Mesenchymal stem cell (in vitro differentiated cells and primary cell): ENCODE data around the gene PTGS1.

ENCODE experiments used
- DNase-seq: peaks from one replicate; pipeline ENCODE4 v3.0.0-alpha.2; 2013
- H2AFZ ChIP-seq: one replicate; pipeline ENCODE4 v1.6.1; 2013; ENCODE audit warnings: low read depth, mild to moderate bottlenecking, control low read depth, inconsistent platforms, low read length, moderate library complexity
- H2AK5ac ChIP-seq: 2 replicates; pipeline ENCODE4 v1.6.1; 2013; ENCODE audit warnings: low read length, moderate library complexity, mild to moderate bottlenecking, inconsistent platforms; ENCODE audit not compliant: severe bottlenecking
- H2BK120ac ChIP-seq: one replicate; pipeline ENCODE4 v1.6.1; 2013; ENCODE audit warnings: low read depth, mild to moderate bottlenecking, inconsistent platforms, low read length, moderate library complexity
- H2BK12ac ChIP-seq, 2 experiments: one replicate each; pipeline ENCODE4 v1.6.1; 2013; ENCODE audit warnings: inconsistent platforms in 2 of 2, low read length in 2 of 2, mild to moderate bottlenecking in 2 of 2, moderate library complexity in 2 of 2, control low read depth in 1 of 2
- H2BK15ac ChIP-seq: one replicate; pipeline ENCODE4 v1.6.1; 2013; ENCODE audit warnings: mild to moderate bottlenecking, low read depth, inconsistent platforms; ENCODE audit not compliant: poor library complexity, severe bottlenecking
- H2BK5ac ChIP-seq: 2 replicates; pipeline ENCODE4 v1.6.1; 2013; ENCODE audit warnings: low read depth, mild to moderate bottlenecking, low read length, control low read depth, inconsistent platforms; ENCODE audit not compliant: poor library complexity, severe bottlenecking
- H3K14ac ChIP-seq, 2 experiments: one replicate each; pipeline ENCODE4 v1.6.1; 2013; ENCODE audit warnings: inconsistent platforms in 2 of 2, low read length in 2 of 2, control low read depth in 1 of 2, mild to moderate bottlenecking in 1 of 2, moderate library complexity in 1 of 2
- H3K18ac ChIP-seq, 2 experiments: one replicate each; pipeline ENCODE4 v1.6.1; 2013; ENCODE audit warnings: inconsistent platforms in 2 of 2, low read length in 2 of 2, control low read depth in 1 of 2, low read depth in 1 of 2, mild to moderate bottlenecking in 1 of 2
- H3K23ac ChIP-seq, 2 experiments: one replicate each; pipeline ENCODE4 v1.6.1; 2013; ENCODE audit warnings: inconsistent platforms in 2 of 2, low read length in 2 of 2, mild to moderate bottlenecking in 2 of 2, moderate library complexity in 2 of 2, control low read depth in 1 of 2
- H3K27ac ChIP-seq: 2 replicates; pipeline ENCODE4 v1.5.1; 2013; ENCODE audit warnings: mild to moderate bottlenecking, moderate library complexity, low read length, control low read depth, inconsistent platforms; ENCODE audit not compliant: poor library complexity, severe bottlenecking
- H3K27me3 ChIP-seq, 2 experiments: 2 replicates each; pipeline versions ENCODE4 v1.6.1 to v1.7.0; 2013; ENCODE audit warnings: low read length in 2 of 2, mild to moderate bottlenecking in 2 of 2, moderate library complexity in 2 of 2, control low read depth in 1 of 2, inconsistent platforms in 1 of 2; ENCODE audit not compliant: control insufficient read depth in 1 of 2, insufficient read depth in 1 of 2
- H3K36me3 ChIP-seq, 2 experiments: 2 replicates each; pipeline versions ENCODE4 v1.6.1 to v1.7.0; 2013; ENCODE audit warnings: low read length in 2 of 2, control low read depth in 1 of 2, inconsistent platforms in 1 of 2, low read depth in 1 of 2, mild to moderate bottlenecking in 1 of 2; ENCODE audit not compliant: insufficient read depth in 2 of 2, control insufficient read depth in 1 of 2
- H3K4ac ChIP-seq, 2 experiments: one replicate each; pipeline ENCODE4 v1.6.1; 2013; ENCODE audit warnings: inconsistent platforms in 2 of 2, low read length in 2 of 2, mild to moderate bottlenecking in 2 of 2, moderate library complexity in 2 of 2, control low read depth in 1 of 2, low read depth in 1 of 2
- H3K4me1 ChIP-seq: 2 replicates; pipeline ENCODE4 v1.6.1; 2013; ENCODE audit warnings: low read depth, low read length, control low read depth; ENCODE audit not compliant: control insufficient read depth, insufficient read depth
- H3K4me2 ChIP-seq: 2 replicates; pipeline ENCODE4 v1.6.1; 2013; ENCODE audit warnings: low read length, mild to moderate bottlenecking, inconsistent platforms; ENCODE audit not compliant: poor library complexity, severe bottlenecking
- H3K4me3 ChIP-seq, 2 experiments: 2 replicates each; pipeline versions ENCODE4 v1.5.1 to v1.7.0; 2013; ENCODE audit warnings: low read length in 2 of 2, mild to moderate bottlenecking in 2 of 2, control low read depth in 1 of 2, low read depth in 1 of 2; ENCODE audit not compliant: insufficient read depth in 1 of 2
- H3K79me1 ChIP-seq: replicated peaks from 2 replicates; pipeline ENCODE4 v1.6.1; 2013; ENCODE audit warnings: mild to moderate bottlenecking, control low read depth, low read length, inconsistent platforms; ENCODE audit not compliant: poor library complexity, severe bottlenecking
- H3K9ac ChIP-seq: 2 replicates; pipeline ENCODE4 v1.7.0; 2013; ENCODE audit warnings: mild to moderate bottlenecking, low read length, moderate library complexity
- H3K9me3 ChIP-seq: 2 replicates; pipeline ENCODE4 v1.7.0; 2013; ENCODE audit warnings: mild to moderate bottlenecking, low read length; ENCODE audit not compliant: control insufficient read depth
- H4K8ac ChIP-seq: one replicate; pipeline ENCODE4 v1.6.1; 2013; ENCODE audit warnings: inconsistent platforms, mild to moderate bottlenecking, low read length, moderate library complexity
- H4K91ac ChIP-seq: one replicate; pipeline ENCODE4 v1.6.1; 2013; ENCODE audit warnings: mild to moderate bottlenecking, low read length, inconsistent platforms
- WGBS: methylation state at CpG from one replicate; pipeline ENCODE4 v1.1.7; 2013; ENCODE audit warnings: mixed read lengths; 5-methylcytosine and 5-hydroxymethylcytosine counted together

The PTGS1 gene

GRCh38 chr9:122346478-122347347 is 24.1 kb upstream of the PTGS1 start:
- Histone ChIP-seq H3K36me3 (no peaks in the 10 kb centered on the region), H2BK15ac (no peak overlapping the region), H4K8ac (peak overlapping the region; percentile 21), H3K27ac (no peak overlapping the region), H3K18ac (peak overlapping the region; percentile 23 to 93), H3K27me3 (peaks cover 4 to 7% of the 10 kb centered on the region in 2 experiments), H2AFZ (peak overlapping the region; percentile 80), H2BK5ac (no peak overlapping the region), H3K9ac (peak overlapping the region; percentile 81), H2AK5ac (no peak overlapping the region), H3K4me2 (peak overlapping the region; percentile 88), H3K23ac (no peak overlapping the region), H3K4ac (peak overlapping the region; percentile 1 to 57), H3K4me1 (peaks cover 6% of the 10 kb centered on the region), H3K9me3 (no peaks in the 10 kb centered on the region), H3K4me3 (peak overlapping the region; percentile 59 to 76), H3K14ac (peak overlapping the region in 1 of 2 experiments; percentile 64), H2BK12ac (peak overlapping the region; percentile 2 to 19), H4K91ac (no peak overlapping the region), H2BK120ac (peak overlapping the region; percentile 27), H3K79me1 (no peaks in the 10 kb centered on the region)
- DNase-seq = peak; percentile 30
- 2% methylated on average over 72 of the region's 90 CpGs for WGBS

- no peak overlapping the region for H3K27ac ChIP-seq
- peak overlapping the region; percentile 7 for H2AFZ ChIP-seq
- peak overlapping the region; percentile 88 for H3K4me2 ChIP-seq
- H2BK12ac ChIP-seq = no peak overlapping the region
- no peak overlapping the region for H3K4ac ChIP-seq
- no peaks in the 10 kb centered on the region for H3K9me3 ChIP-seq
- no peaks in the 10 kb centered on the region for H3K79me1 ChIP-seq
- H3K14ac ChIP-seq = no peak overlapping the region
- H2BK5ac ChIP-seq = no peak overlapping the region
- H3K36me3 ChIP-seq = no peaks in the 10 kb centered on the region
- peaks cover 4 to 7% of the 10 kb centered on the region in 2 experiments for H3K27me3 ChIP-seq
- H3K4me3 ChIP-seq = peak overlapping the region; percentile 59 to 76
- H3K23ac ChIP-seq = no peak overlapping the region
- peaks cover 6% of the 10 kb centered on the region for H3K4me1 ChIP-seq
- H4K8ac ChIP-seq = peak overlapping the region; percentile 21
- peak; percentile 22 for DNase-seq
- peak overlapping the region; percentile 27 for H2BK120ac ChIP-seq
- no peak overlapping the region for H2AK5ac ChIP-seq
- WGBS = 50% methylated on average over 16 of the region's 16 CpGs
- H2BK15ac ChIP-seq = no peak overlapping the region
- no peak overlapping the region for H4K91ac ChIP-seq
- peak overlapping the region in 1 of 2 experiments; percentile 5 for H3K18ac ChIP-seq
- H3K9ac ChIP-seq = peak overlapping the region; percentile 81
These were observed 23.2 kb upstream of the PTGS1 start for GRCh38 chr9:122347348-122348287.

GRCh38 chr9:122348288-122348777 is 22.5 kb upstream of the PTGS1 start:
- Histone ChIP-seq H3K4me2 (no peak overlapping the region), H3K18ac (no peak overlapping the region), H3K36me3 (no peaks in the 10 kb centered on the region), H3K27ac (no peak overlapping the region), H2AK5ac (no peak overlapping the region), H2BK15ac (no peak overlapping the region), H3K9ac (no peak overlapping the region), H3K27me3 (peaks cover 4 to 7% of the 10 kb centered on the region in 2 experiments), H3K4me3 (no peak overlapping the region), H4K8ac (no peak overlapping the region), H2BK5ac (no peak overlapping the region), H3K9me3 (no peaks in the 10 kb centered on the region), H4K91ac (no peak overlapping the region), H2BK120ac (no peak overlapping the region), H2AFZ (no peak overlapping the region), H3K4me1 (peaks cover 6% of the 10 kb centered on the region), H3K14ac (no peak overlapping the region), H3K23ac (no peak overlapping the region), H3K79me1 (no peaks in the 10 kb centered on the region), H2BK12ac (no peak overlapping the region), H3K4ac (no peak overlapping the region)
- 71% methylated on average over 12 of the region's 12 CpGs for WGBS
- DNase-seq = no peak
